Endothelial cell of umbilical vein (primary cell): ENCODE measurements around the gene SDK2. TPM values are rescaled to one million over a fixed set of nuclear protein-coding genes. Genes with fewer than 3 reads are reported as not detected.

Experiments used
- BruUV-seq: library from RNA; stranded (reverse); fragments of 400-500 nt; replicated peaks from 2 replicates; lab custom pipeline; 2021; lab: Mats Ljungman, UMichigan
- CTCF ChIA-PET: fragments of 300-600, 350-600 bp; sonication (Branson Sonifier 250); formaldehyde crosslinking; loops from one replicate; lab custom pipeline; 2021; ENCODE audit warnings: antibody characterized with exemption, inconsistent platforms; lab: Charles Lee
- POLR2A ChIA-PET: fragments of 300-600, 350-600 bp; sonication (Branson Sonifier 250); formaldehyde crosslinking; loops from one replicate; lab custom pipeline; 2021; ENCODE audit warnings: antibody characterized with exemption, inconsistent platforms; lab: Charles Lee
- DNase-seq: peaks from one replicate; pipeline ENCODE4 v3.0.0-alpha.2; 2011; ENCODE audit warnings: low read depth, low spot score
- FAIRE-seq: peaks from 2 replicates; lab custom pipeline; 2011; peaks lifted over from hg19 to GRCh38; lab: Jason Lieb, UNC
- H2AFZ ChIP-seq: 2 replicates; pipeline ENCODE4 v1.6.0; 2012; ENCODE audit warnings: low read depth, low read length, control low read depth, inconsistent platforms
- H3K27ac ChIP-seq: 2 replicates; pipeline ENCODE4 v1.5.1; 2011; ENCODE audit warnings: low read depth, mild to moderate bottlenecking, control low read depth, low read length, moderate library complexity; ENCODE audit not compliant: insufficient read depth
- H3K27me3 ChIP-seq, 2 experiments: 2 replicates each; pipeline versions ENCODE4 v1.6.0 to v1.6.1; 2011; ENCODE audit warnings: low read length in 2 of 2, mixed read lengths in 1 of 2; ENCODE audit not compliant: control insufficient read depth in 2 of 2, insufficient read depth in 2 of 2
- H3K36me3 ChIP-seq, 2 experiments: 2 replicates in 1 of 2; 3 replicates in 1 of 2; pipeline ENCODE4 v1.5.1; 2011; ENCODE audit warnings: low read length in 2 of 2, mild to moderate bottlenecking in 1 of 2, moderate library complexity in 1 of 2; ENCODE audit not compliant: control insufficient read depth in 2 of 2, insufficient read depth in 2 of 2; ENCODE audit errors: extremely low read depth in 1 of 2
- H3K4me1 ChIP-seq: 3 replicates; pipeline ENCODE4 v1.5.1; 2011; ENCODE audit warnings: mild to moderate bottlenecking, low read length; ENCODE audit not compliant: control insufficient read depth, insufficient read depth; ENCODE audit errors: extremely low read depth
- H3K4me2 ChIP-seq: 2 replicates; pipeline ENCODE4 v1.6.1; 2011; ENCODE audit warnings: low read length, control low read depth, mixed read lengths; ENCODE audit not compliant: insufficient read depth
- H3K4me3 ChIP-seq, 3 experiments: fragments of 200-600 bp in 1 of 3; sonication (generic), shearing (Covaris generic) in 1 of 3; replicated peaks in 1 of 3; 2 replicates each; pipeline ENCODE4 v1.5.1; 2011 to 2016; ENCODE audit warnings: control low read depth in 3 of 3, low read length in 3 of 3, mild to moderate bottlenecking in 2 of 3, inconsistent platforms in 1 of 3, low read depth in 1 of 3, moderate library complexity in 1 of 3; ENCODE audit not compliant: insufficient read depth in 1 of 3
- H3K79me2 ChIP-seq: 2 replicates; pipeline ENCODE4 v1.6.0; 2012; ENCODE audit warnings: low read length, inconsistent platforms; ENCODE audit not compliant: control insufficient read depth, insufficient read depth
- H3K9ac ChIP-seq: replicated peaks from 2 replicates; pipeline ENCODE3; 2011; ENCODE audit warnings: low read length, control low read depth; ENCODE audit not compliant: insufficient read depth; ENCODE audit errors: extremely low read depth
- H3K9me1 ChIP-seq: replicated peaks from 3 replicates; pipeline ENCODE4 v1.6.0; 2011; ENCODE audit warnings: mild to moderate bottlenecking, low read length; ENCODE audit not compliant: control insufficient read depth, insufficient read depth; ENCODE audit errors: extremely low read depth
- H3K9me3 ChIP-seq: replicated peaks from 2 replicates; pipeline ENCODE4 v1.5.1; 2012; ENCODE audit warnings: low read length, inconsistent platforms; ENCODE audit not compliant: control insufficient read depth, insufficient read depth
- H4K20me1 ChIP-seq: replicated peaks from 2 replicates; pipeline ENCODE3; 2011; ENCODE audit warnings: mild to moderate bottlenecking, low read length; ENCODE audit not compliant: control insufficient read depth, insufficient read depth; ENCODE audit errors: extremely low read depth
- EZH2 ChIP-seq: IDR thresholded peaks from 2 replicates; pipeline ENCODE4 v1.6.1; 2012; ENCODE audit warnings: borderline replicate concordance, low read depth, mild to moderate bottlenecking, moderate library complexity, low read length, inconsistent platforms; ENCODE audit not compliant: severe bottlenecking
- FOS ChIP-seq: IDR thresholded peaks from 2 replicates; pipeline ENCODE4 v1.6.1; 2011; ENCODE audit warnings: mild to moderate bottlenecking, low read length, moderate library complexity, borderline replicate concordance; ENCODE audit not compliant: insufficient read depth
- GATA2 ChIP-seq: IDR thresholded peaks from 2 replicates; pipeline ENCODE4 v1.7.0; 2011; ENCODE audit warnings: low read depth, mild to moderate bottlenecking, moderate library complexity, mixed read lengths, low read length; ENCODE audit not compliant: insufficient read length, insufficient read depth
- JUN ChIP-seq: IDR thresholded peaks from 2 replicates; pipeline ENCODE4 v1.6.1; 2011; ENCODE audit warnings: borderline replicate concordance, low read depth; ENCODE audit not compliant: insufficient read length, insufficient read depth
- MYC ChIP-seq: IDR thresholded peaks from one replicate; pipeline ENCODE4 v1.6.1; 2011; ENCODE audit warnings: mild to moderate bottlenecking, low read depth, low read length
- POLR2A ChIP-seq: IDR thresholded peaks from 2 replicates; pipeline ENCODE4 v1.6.1; 2012; ENCODE audit warnings: low read depth, mild to moderate bottlenecking, control low read depth, low read length
- POLR2AphosphoS5 ChIP-seq: IDR thresholded peaks from 2 replicates; pipeline ENCODE4 v1.6.1; 2012; ENCODE audit warnings: low read depth, mild to moderate bottlenecking, control low read depth, low read length, moderate library complexity; ENCODE audit not compliant: insufficient read depth
- dilution Hi-C: fragments of 300-500 bp; cut with MboI; formaldehyde crosslinking; loops from one replicate; pipeline ENCODE4 v1.15.0; 2019; ENCODE audit warnings: low sequenced_read_pairs; ENCODE audit not compliant: extremely low pct_ligation_motif_present
- intact Hi-C: fragments of 100-400 bp; cut with micrococcal nuclease; formaldehyde crosslinking; loops from one replicate; pipeline ENCODE4 v1.10.0; 2022
- polyA plus RNA-seq, 4 experiments: library from polyadenylated mRNA; depleted of rRNA in 3 of 4; stranded (reverse) in 3 of 4; unstranded in 1 of 4; fragments of >200 nt; gene quantifications; 2 replicates each; pipeline versions ENCODE4 v1.2.1 to v1.2.3, GENCODE V29; 2011 to 2012; ENCODE audit warnings: missing spikeins in 1 of 4
- total RNA-seq: library from RNA; stranded (reverse); gene quantifications from 2 replicates; pipeline ENCODE4 v1.2.3, GENCODE V29; 2021
- TF ChIP-seq, protein P1 (sequence below), 2 donors: IDR thresholded peaks; 1 replicate in 1 of 2; 2 replicates in 1 of 2; pipeline ENCODE4 v1.5.1; 2011; ENCODE audit warnings: low read length in 2 of 2, mild to moderate bottlenecking in 2 of 2, moderate library complexity in 2 of 2, control low read depth in 1 of 2, inconsistent platforms in 1 of 2, low read depth in 1 of 2; ENCODE audit not compliant: insufficient read depth in 1 of 2; ENCODE audit errors: extremely low read depth in 1 of 2
- TF ChIP-seq, protein P2 (sequence below): IDR thresholded peaks from 2 replicates; pipeline ENCODE4 v1.6.1; 2011; ENCODE audit not compliant: insufficient read depth, insufficient read length

The SDK2 gene
- total and polyA plus RNA-seq, 2 donors (not counting 3 experiments of a cell fraction or from before 2014, with no cell fraction given), result not detected

DNA sequence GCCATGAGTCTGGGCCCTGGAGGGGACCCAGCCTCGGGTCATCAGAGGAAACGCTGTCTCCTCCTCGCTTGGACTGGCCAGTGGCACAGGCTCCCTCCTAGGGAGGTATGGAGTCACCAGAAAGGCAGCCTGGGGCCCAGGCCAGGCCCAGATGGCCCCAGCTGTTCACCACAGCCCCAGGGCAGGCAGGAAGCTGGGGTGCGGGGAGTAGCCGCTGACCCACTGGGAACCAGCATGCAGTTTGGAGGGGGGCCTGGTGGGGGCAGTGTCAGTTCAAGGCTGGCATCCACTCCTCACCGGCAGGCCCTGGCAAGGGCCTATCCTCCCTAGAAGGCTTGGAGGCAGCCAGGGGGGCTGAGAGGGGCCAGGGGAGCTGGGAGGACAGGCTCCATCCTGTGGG is 48.8 kb downstream of the SDK2 start:
- ChIA-PET CTCF (no interaction called here), POLR2A (no interaction called here)
- Histone ChIP-seq H3K4me2 (no peak overlapping the region), H3K27me3 (no peaks in the 10 kb centered on the region), H3K36me3 (no peaks in the 10 kb centered on the region), H4K20me1 (no peaks in the 10 kb centered on the region), H3K9me3 (no peaks in the 10 kb centered on the region), H3K79me2 (no peaks in the 10 kb centered on the region), H3K9me1 (no peaks in the 10 kb centered on the region), H3K4me3 (no peak overlapping the region), H2AFZ (no peak overlapping the region), H3K4me1 (no peaks in the 10 kb centered on the region), H3K27ac (no peak overlapping the region), H3K9ac (no peak overlapping the region)
- dilution Hi-C loops (no loop called here), intact Hi-C loops (no loop called here)
- FAIRE-seq, result no peak
- TF ChIP-seq, protein P1, sequence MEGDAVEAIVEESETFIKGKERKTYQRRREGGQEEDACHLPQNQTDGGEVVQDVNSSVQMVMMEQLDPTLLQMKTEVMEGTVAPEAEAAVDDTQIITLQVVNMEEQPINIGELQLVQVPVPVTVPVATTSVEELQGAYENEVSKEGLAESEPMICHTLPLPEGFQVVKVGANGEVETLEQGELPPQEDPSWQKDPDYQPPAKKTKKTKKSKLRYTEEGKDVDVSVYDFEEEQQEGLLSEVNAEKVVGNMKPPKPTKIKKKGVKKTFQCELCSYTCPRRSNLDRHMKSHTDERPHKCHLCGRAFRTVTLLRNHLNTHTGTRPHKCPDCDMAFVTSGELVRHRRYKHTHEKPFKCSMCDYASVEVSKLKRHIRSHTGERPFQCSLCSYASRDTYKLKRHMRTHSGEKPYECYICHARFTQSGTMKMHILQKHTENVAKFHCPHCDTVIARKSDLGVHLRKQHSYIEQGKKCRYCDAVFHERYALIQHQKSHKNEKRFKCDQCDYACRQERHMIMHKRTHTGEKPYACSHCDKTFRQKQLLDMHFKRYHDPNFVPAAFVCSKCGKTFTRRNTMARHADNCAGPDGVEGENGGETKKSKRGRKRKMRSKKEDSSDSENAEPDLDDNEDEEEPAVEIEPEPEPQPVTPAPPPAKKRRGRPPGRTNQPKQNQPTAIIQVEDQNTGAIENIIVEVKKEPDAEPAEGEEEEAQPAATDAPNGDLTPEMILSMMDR (IDR thresholded peaks at IDR 0.05; ENCODE audit: extremely low read depth in 1 of 2, insufficient read depth in 1 of 2, low read depth in 1 of 2, low read length in 2 of 2), result peak in 1 of 2 donors; percentile 9
- TF ChIP-seq POLR2A (no peak), GATA2 (no peak)
- no TSS peak for BruUV-seq
- no peak for DNase-seq

DNA sequence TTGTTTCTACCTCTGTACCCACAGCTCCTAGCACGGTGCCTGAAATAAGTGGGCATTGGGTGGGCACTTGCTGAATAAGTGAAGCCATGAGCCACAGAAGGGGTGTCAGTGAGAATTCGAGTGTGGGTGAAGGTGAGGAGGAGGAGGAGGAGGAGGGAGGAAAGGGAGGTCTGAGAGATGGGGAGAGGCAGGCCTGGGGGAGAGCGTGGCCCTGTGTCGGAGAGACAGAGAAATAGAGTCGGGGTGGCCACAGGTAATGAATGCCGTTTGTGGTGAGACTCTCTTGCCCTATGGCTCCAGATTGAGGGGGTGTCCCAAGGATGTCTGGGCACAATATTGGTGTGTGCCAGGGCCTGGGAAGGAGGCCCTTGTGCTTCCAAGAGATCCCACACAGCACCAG is 49.2 kb downstream of the SDK2 start:
- Histone ChIP-seq H3K9me3 (no peaks in the 10 kb centered on the region), H3K4me1 (no peaks in the 10 kb centered on the region), H3K27me3 (no peaks in the 10 kb centered on the region), H3K4me2 (no peak overlapping the region), H3K27ac (no peak overlapping the region), H3K4me3 (no peak overlapping the region), H3K36me3 (no peaks in the 10 kb centered on the region), H3K9me1 (no peaks in the 10 kb centered on the region), H4K20me1 (no peaks in the 10 kb centered on the region), H2AFZ (no peak overlapping the region), H3K9ac (no peak overlapping the region), H3K79me2 (no peaks in the 10 kb centered on the region)
- DNase-seq (no peak), FAIRE-seq (no peak)
- dilution Hi-C loops, result no loop called here
- ChIA-PET POLR2A (no interaction called here), CTCF (no interaction called here)
- BruUV-seq, result no TSS peak
- TF ChIP-seq POLR2AphosphoS5 (no peak), FOS (no peak), EZH2 (no peak), POLR2A (no peak), MYC (no peak), JUN (no peak), GATA2 (no peak)
- TF ChIP-seq, protein P1 (IDR thresholded peaks at IDR 0.05; ENCODE audit: extremely low read depth in 1 of 2, insufficient read depth in 1 of 2, low read depth in 1 of 2, low read length in 2 of 2), result no peak
- TF ChIP-seq, protein P2, sequence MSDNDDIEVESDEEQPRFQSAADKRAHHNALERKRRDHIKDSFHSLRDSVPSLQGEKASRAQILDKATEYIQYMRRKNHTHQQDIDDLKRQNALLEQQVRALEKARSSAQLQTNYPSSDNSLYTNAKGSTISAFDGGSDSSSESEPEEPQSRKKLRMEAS, result no peak
- intact Hi-C loops, result no loop called here
